H1 (cell line): ENCODE measurements around the gene CNNM4. TPM values are rescaled to one million over a fixed set of nuclear protein-coding genes. Genes with fewer than 3 reads are reported as not detected.

Source experiments
- CTCF ChIA-PET: fragments of 300-600 bp; sonication (Branson Sonifier 250); formaldehyde crosslinking; loops from one replicate; lab custom pipeline; 2021; ENCODE audit not compliant: partially characterized antibody; lab: Charles Lee
- POLR2A ChIA-PET: fragments of 300-600 bp; sonication (Branson Sonifier 250); formaldehyde crosslinking; loops from one replicate; lab custom pipeline; 2021; ENCODE audit warnings: inconsistent platforms; ENCODE audit not compliant: partially characterized antibody; lab: Charles Lee
- DNase-seq, 2 experiments: peaks; one replicate each; pipeline versions ENCODE4 v3.0.0 to v3.0.0-alpha.2; 2010 to 2022; ENCODE audit warnings: low spot score in 2 of 2, low read depth in 1 of 2, mixed read lengths in 1 of 2
- FAIRE-seq: peaks from 2 replicates; lab custom pipeline; 2011; peaks lifted over from hg19 to GRCh38; lab: Jason Lieb, UNC
- H2AFZ ChIP-seq: 2 replicates; pipeline ENCODE4 v1.8.1; 2012; ENCODE audit warnings: low read length, inconsistent platforms
- H2AK5ac ChIP-seq: 2 replicates; pipeline ENCODE4 v1.6.1; 2013; ENCODE audit warnings: low read depth, low read length
- H2BK120ac ChIP-seq: replicated peaks from 2 replicates; pipeline ENCODE3; 2013; ENCODE audit warnings: low read depth, low read length, inconsistent platforms
- H2BK12ac ChIP-seq: 2 replicates; pipeline ENCODE4 v1.6.1; 2013; ENCODE audit warnings: low read depth, low read length
- H2BK15ac ChIP-seq: 2 replicates; pipeline ENCODE4 v1.6.1; 2013; ENCODE audit warnings: low read length
- H2BK20ac ChIP-seq: 2 replicates; pipeline ENCODE4 v1.6.1; 2013; ENCODE audit warnings: low read length
- H2BK5ac ChIP-seq: 2 replicates; pipeline ENCODE4 v1.6.1; 2013; ENCODE audit warnings: low read depth, low read length
- H3K14ac ChIP-seq: 2 replicates; pipeline ENCODE4 v1.6.1; 2013; ENCODE audit warnings: inconsistent platforms; ENCODE audit not compliant: insufficient read length
- H3K18ac ChIP-seq: 2 replicates; pipeline ENCODE4 v1.6.1; 2013; ENCODE audit warnings: low read length; ENCODE audit errors: extremely low read depth
- H3K23ac ChIP-seq: 2 replicates; pipeline ENCODE4 v1.6.1; 2013; ENCODE audit warnings: inconsistent platforms; ENCODE audit not compliant: insufficient read length
- H3K23me2 ChIP-seq: 2 replicates; pipeline ENCODE4 v1.6.1; 2013; ENCODE audit warnings: low read depth, low read length
- H3K27ac ChIP-seq: 2 replicates; pipeline ENCODE4 v1.6.1; 2011; ENCODE audit warnings: low read depth, low read length, inconsistent platforms
- H3K27me3 ChIP-seq, 4 experiments: replicated peaks in 1 of 4; 1 replicate in 1 of 4; 2 replicates in 3 of 4; pipeline versions ENCODE4 v1.6.1 to v1.8.1; 2011 to 2013; ENCODE audit warnings: low read length in 3 of 4, mild to moderate bottlenecking in 3 of 4, inconsistent platforms in 2 of 4, mixed read lengths in 2 of 4, moderate library complexity in 1 of 4; ENCODE audit not compliant: control insufficient read depth in 3 of 4, insufficient read depth in 3 of 4; ENCODE audit errors: extremely low read depth in 1 of 4
- H3K36me3 ChIP-seq, 4 experiments: 2 replicates each; pipeline versions ENCODE4 v1.6.1 to v1.8.1; 2011 to 2013; ENCODE audit warnings: mild to moderate bottlenecking in 4 of 4, low read length in 3 of 4, moderate library complexity in 2 of 4, control low read depth in 1 of 4, inconsistent platforms in 1 of 4; ENCODE audit not compliant: insufficient read depth in 4 of 4, control insufficient read depth in 2 of 4
- H3K4ac ChIP-seq: replicated peaks from 2 replicates; pipeline ENCODE3; 2013; ENCODE audit warnings: low read length, low read depth, mixed read lengths, inconsistent platforms; ENCODE audit not compliant: insufficient read length
- H3K4me1 ChIP-seq, 4 experiments: replicated peaks in 1 of 4; 1 replicate in 1 of 4; 2 replicates in 3 of 4; pipeline versions ENCODE4 v1.6.1 to v1.8.1; 2011 to 2013; ENCODE audit warnings: low read length in 3 of 4, inconsistent platforms in 2 of 4, mixed read lengths in 1 of 4; ENCODE audit not compliant: insufficient read depth in 4 of 4, control insufficient read depth in 3 of 4
- H3K4me2 ChIP-seq, 2 experiments: 2 replicates each; pipeline versions ENCODE4 v1.6.1 to v1.8.1; 2011 to 2013; ENCODE audit warnings: low read depth in 2 of 2, low read length in 2 of 2, control low read depth in 1 of 2, inconsistent platforms in 1 of 2, mild to moderate bottlenecking in 1 of 2; ENCODE audit not compliant: insufficient read depth in 1 of 2
- H3K4me3 ChIP-seq, 4 experiments: fragments of 200-600, 300-600 bp in 1 of 4; sonication (generic), shearing (Covaris generic), sonication (Bioruptor Twin) in 1 of 4; 2 replicates each; pipeline versions ENCODE4 v1.5.1 to v1.8.1; 2011 to 2016; ENCODE audit warnings: low read length in 4 of 4, low read depth in 3 of 4, control low read depth in 2 of 4, inconsistent platforms in 2 of 4, mild to moderate bottlenecking in 2 of 4, mixed read lengths in 1 of 4, moderate library complexity in 1 of 4; ENCODE audit not compliant: insufficient read depth in 2 of 4; ENCODE audit errors: extremely low read depth in 1 of 4
- H3K56ac ChIP-seq: replicated peaks from 2 replicates; pipeline ENCODE3; 2013; ENCODE audit warnings: low read depth, mild to moderate bottlenecking, mixed read lengths, low read length, inconsistent platforms; ENCODE audit not compliant: insufficient read length
- H3K79me1 ChIP-seq: 2 replicates; pipeline ENCODE4 v1.6.1; 2013; ENCODE audit warnings: low read depth, low read length, control low read depth
- H3K79me2 ChIP-seq, 2 experiments: 2 replicates each; pipeline versions ENCODE4 v1.6.1 to v1.8.1; 2012 to 2013; ENCODE audit warnings: low read length in 2 of 2, mild to moderate bottlenecking in 2 of 2, inconsistent platforms in 1 of 2; ENCODE audit not compliant: insufficient read depth in 2 of 2, control insufficient read depth in 1 of 2
- H3K9ac ChIP-seq, 4 experiments: replicated peaks in 1 of 4; 1 replicate in 1 of 4; 2 replicates in 3 of 4; pipeline versions ENCODE4 v1.6.1 to v1.8.1; 2011 to 2013; ENCODE audit warnings: low read depth in 3 of 4, low read length in 3 of 4, control low read depth in 2 of 4, mild to moderate bottlenecking in 2 of 4, moderate library complexity in 2 of 4, inconsistent platforms in 1 of 4; ENCODE audit errors: extremely low read depth in 1 of 4
- H3K9me3 ChIP-seq, 2 experiments: 2 replicates each; pipeline versions ENCODE4 v1.6.1 to v1.8.1; 2012 to 2013; ENCODE audit warnings: mild to moderate bottlenecking in 2 of 2, moderate library complexity in 2 of 2, control low read depth in 1 of 2, inconsistent platforms in 1 of 2, low read depth in 1 of 2, low read length in 1 of 2, mixed read lengths in 1 of 2; ENCODE audit not compliant: insufficient read depth in 2 of 2
- H4K20me1 ChIP-seq, 2 experiments: replicated peaks in 1 of 2; 2 replicates each; pipeline versions ENCODE3 to v1.8.1; 2011 to 2013; ENCODE audit warnings: inconsistent platforms in 2 of 2, low read length in 2 of 2, mild to moderate bottlenecking in 1 of 2; ENCODE audit not compliant: insufficient read depth in 2 of 2, control insufficient read depth in 1 of 2
- H4K5ac ChIP-seq: 2 replicates; pipeline ENCODE4 v1.6.1; 2013; ENCODE audit warnings: low read length, low read depth, mixed read lengths, inconsistent platforms; ENCODE audit not compliant: insufficient read length
- H4K8ac ChIP-seq: 2 replicates; pipeline ENCODE4 v1.8.0; 2013; ENCODE audit warnings: mild to moderate bottlenecking, moderate library complexity, low read length, inconsistent platforms; ENCODE audit not compliant: insufficient read depth; ENCODE audit errors: extremely low read depth
- H4K91ac ChIP-seq: replicated peaks from 2 replicates; pipeline ENCODE3; 2013; ENCODE audit warnings: low read length, mixed read lengths, inconsistent platforms; ENCODE audit not compliant: insufficient read length
- ASH2L ChIP-seq: fragments of 200-600, 300-600 bp; sonication (generic); IDR thresholded peaks from one replicate; pipeline ENCODE4 v1.7.1; 2017; ENCODE audit warnings: low read length
- CEBPB ChIP-seq: IDR thresholded peaks from 2 replicates; pipeline ENCODE4 v1.6.1; 2012; ENCODE audit warnings: low read depth, low read length
- CREB1 ChIP-seq: IDR thresholded peaks from 2 replicates; pipeline ENCODE4 v1.6.1; 2012; ENCODE audit warnings: inconsistent platforms
- HDAC6 ChIP-seq: IDR thresholded peaks from one replicate; pipeline ENCODE4 v1.7.1; 2012; ENCODE audit warnings: low read depth, mild to moderate bottlenecking, inconsistent platforms, low read length, moderate library complexity
- JUND ChIP-seq: IDR thresholded peaks from 2 replicates; pipeline ENCODE4 v1.6.1; 2011; ENCODE audit warnings: mild to moderate bottlenecking, improper control_type of control experiment, low read length
- KDM5A ChIP-seq: fragments of 200-600 bp; IDR thresholded peaks from 2 replicates; pipeline ENCODE4 v1.7.1; 2012; ENCODE audit warnings: mild to moderate bottlenecking, low read length, inconsistent platforms, mixed read lengths
- RXRA ChIP-seq: IDR thresholded peaks from 2 replicates; pipeline ENCODE4 v1.6.1; 2011; ENCODE audit warnings: low read depth, mild to moderate bottlenecking, low read length, moderate library complexity; ENCODE audit not compliant: insufficient read depth
- SAP30 ChIP-seq: fragments of 300-600 bp; sonication (generic); IDR thresholded peaks from 2 replicates; pipeline ENCODE4 v1.7.1; 2012; ENCODE audit warnings: low read length, moderate library complexity, mild to moderate bottlenecking, inconsistent platforms; ENCODE audit not compliant: insufficient read depth, insufficient replicate concordance
- SP2 ChIP-seq: IDR thresholded peaks from 2 replicates; pipeline ENCODE4 v1.6.1; 2012; ENCODE audit warnings: mild to moderate bottlenecking, low read length, inconsistent platforms
- SP4 ChIP-seq: IDR thresholded peaks from 2 replicates; pipeline ENCODE4 v1.6.1; 2012; ENCODE audit warnings: low read length, inconsistent platforms
- TAF1 ChIP-seq: IDR thresholded peaks from 2 replicates; pipeline ENCODE4 v1.6.1; 2011; ENCODE audit warnings: mild to moderate bottlenecking, low read depth, low read length
- TCF12 ChIP-seq: IDR thresholded peaks from 2 replicates; pipeline ENCODE4 v1.6.1; 2011; ENCODE audit warnings: low read depth, mild to moderate bottlenecking, low read length
- USF2 ChIP-seq: IDR thresholded peaks from 2 replicates; pipeline ENCODE4 v1.6.1; 2011; ENCODE audit warnings: low read length, improper control_type of control experiment
- polyA plus RNA-seq, 7 experiments: library from polyadenylated mRNA; depleted of rRNA in 3 of 7; stranded (reverse) in 5 of 7; unstranded in 2 of 7; fragments of >200 nt in 5 of 7; fragments of 200-250 nt in 2 of 7; gene quantifications; 1 replicate in 5 of 7; 2 replicates in 1 of 7; 4 replicates in 1 of 7; pipeline versions ENCODE4 v1.2.1 to v1.2.3, GENCODE V29; 2011 to 2013; ENCODE audit warnings: missing spikeins in 2 of 7, mixed read lengths in 2 of 7
- total RNA-seq: library from RNA; stranded (reverse); fragmentation: NEBNext Ultra II Directional; extraction: Animal tissue kit (Norgen Biotek cat#: 25700); gene quantifications from 2 replicates; pipeline ENCODE4 v1.2.1, GENCODE V29; 2021
- TF ChIP-seq, protein P1 (sequence below): IDR thresholded peaks from 2 replicates; pipeline ENCODE4 v1.6.1; 2012; ENCODE audit warnings: inconsistent platforms

Gene CNNM4
- total and polyA plus RNA-seq, 2 of the 8 experiments (the other 6 are each of a cell fraction or from before 2014, with no cell fraction given) = 10.3 to 11.0 TPM

DNA sequence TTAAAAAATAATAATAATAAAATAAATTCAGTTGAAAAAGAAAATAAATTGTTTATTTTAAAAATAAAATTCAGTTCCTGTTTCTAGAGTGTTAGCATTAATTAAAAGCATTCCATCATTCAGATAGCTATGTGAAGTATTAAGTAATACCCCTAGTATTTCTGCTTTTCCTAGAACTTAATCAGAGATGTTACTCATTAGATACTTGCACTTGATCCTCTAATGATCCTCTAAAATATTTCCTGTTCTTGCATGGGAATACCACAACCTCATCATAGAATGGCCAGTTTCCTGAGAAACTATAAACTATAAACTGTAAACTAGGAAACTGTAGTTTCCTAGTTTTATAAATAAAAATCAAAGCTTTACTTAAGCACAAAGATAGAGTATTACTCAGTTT is 44.3 kb downstream of the CNNM4 start:
- no peak overlapping the region for H3K56ac ChIP-seq
- H2BK5ac ChIP-seq = no peak overlapping the region
- H3K9ac ChIP-seq = no peak overlapping the region
- no peak overlapping the region for H3K4ac ChIP-seq
- no peak overlapping the region for H2AK5ac ChIP-seq
- H2BK12ac ChIP-seq = no peak overlapping the region
- FAIRE-seq (no peak), DNase-seq (no peak)
- peaks cover 0 to 5% of the 10 kb centered on the region in 2 experiments for H4K20me1 ChIP-seq
- no peak overlapping the region for H3K27ac ChIP-seq
- H2AFZ ChIP-seq = no peak overlapping the region
- ChIA-PET CTCF (interaction anchor here (1.4 kb wide), 1 partner anchor 11 kb away, joined by 4 read pairs; the partner anchor contains the start of gene CNNM3), POLR2A (interaction anchor here (1.4 kb wide), 1 partner anchor 9 kb away, joined by 3 read pairs; no protein-coding TSS in a partner anchor)
- no peak overlapping the region for H2BK120ac ChIP-seq
- TF ChIP-seq RXRA (no peak), SP2 (no peak), CREB1 (no peak), SP4 (no peak), USF2 (no peak), SAP30 (no peak), ASH2L (no peak), KDM5A (no peak), JUND (no peak), TAF1 (no peak), HDAC6 (no peak), TCF12 (no peak), CEBPB (no peak)
- TF ChIP-seq, protein P1, sequence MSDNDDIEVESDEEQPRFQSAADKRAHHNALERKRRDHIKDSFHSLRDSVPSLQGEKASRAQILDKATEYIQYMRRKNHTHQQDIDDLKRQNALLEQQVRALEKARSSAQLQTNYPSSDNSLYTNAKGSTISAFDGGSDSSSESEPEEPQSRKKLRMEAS = no peak
- no peak overlapping the region for H4K8ac ChIP-seq
- H3K36me3 ChIP-seq = peaks cover 0 to 6% (median 5%) of the 10 kb centered on the region in 4 experiments; a peak in 3 of 8 replicates
- H3K27me3 ChIP-seq = no peaks in the 10 kb centered on the region
- no peaks in the 10 kb centered on the region; a peak in 2 of 7 replicates for H3K4me1 ChIP-seq
- peaks cover 7% of the 10 kb centered on the region; the same call in 1 of the 2 replicates for H3K23me2 ChIP-seq
- H3K14ac ChIP-seq = no peak overlapping the region
- no peak overlapping the region for H3K23ac ChIP-seq
- no peak overlapping the region for H3K4me2 ChIP-seq
- H3K79me2 ChIP-seq = no peaks in the 10 kb centered on the region
- H2BK15ac ChIP-seq = no peak overlapping the region
- H2BK20ac ChIP-seq = no peak overlapping the region
- H3K4me3 ChIP-seq = no peak overlapping the region
- H4K5ac ChIP-seq = no peak overlapping the region
- H3K9me3 ChIP-seq = no peaks in the 10 kb centered on the region
- H3K79me1 ChIP-seq = no peaks in the 10 kb centered on the region
- H3K18ac ChIP-seq = no peak overlapping the region
- no peak overlapping the region for H4K91ac ChIP-seq
